ENCODE measurements around the gene PLXNA4.

PLXNA4 gene

GRCh38 chr7:132076301-132077035 lies 499.8 kb downstream of the PLXNA4 start:
- DNase-seq, result no peak

- no peak for DNase-seq
These were observed 500.8 kb downstream of the PLXNA4 start for GRCh38 chr7:132075515-132075914.

- no peak for DNase-seq
These were observed 502.2 kb downstream of the PLXNA4 start for GRCh38 chr7:132073920-132074589.

Data from NCI-H524 (cell line).